Stimulated activated CD8-positive, alpha-beta memory T cell treated with anti-CD3 and anti-CD28 coated beads, Interleukin-15, amount 100 ng/mL, for 4 hours (primary cell): ENCODE measurements around the gene SLC45A1.
A peak's percentile ranks its signal among the peaks of the same experiment; 100 is the strongest.
"Not testable (repeated sequence)": the region's sequence is repeated elsewhere in the genome, so short reads cannot be mapped to it uniquely, and the experiment has no call there.

Experiments used
- DNase-seq, 2 donors: peaks; one replicate each; pipeline ENCODE4 v3.0.0-alpha.2; 2020; ENCODE audit warnings: low read depth in 2 of 2

The SLC45A1 gene

GRCh38 chr1:8317647-8318381 lies at the start of gene SLC45A1:
Gene SLC45A1, plus strand, starts transcription at chr1:8318114. Its CDS starts 6,216 bp downstream, at chr1:8324330.
- peak; percentile 64 to 71 for DNase-seq

- no peak for DNase-seq
Measured at GRCh38 chr1:8273036-8273435, 44.9 kb upstream of the SLC45A1 start.

- DNase-seq, result no peak
Measured at GRCh38 chr1:8274352-8274751, 43.6 kb upstream of the SLC45A1 start.

GRCh38 chr1:8276173-8276914 lies 41.6 kb upstream of the SLC45A1 start:
- no peak for DNase-seq

- DNase-seq, result no peak
Measured at GRCh38 chr1:8276932-8277331, 41.0 kb upstream of the SLC45A1 start.

- not testable (repeated sequence) for DNase-seq
Measured at GRCh38 chr1:8278677-8279076, 39.2 kb upstream of the SLC45A1 start.

GRCh38 chr1:8281843-8282509 lies 35.9 kb upstream of the SLC45A1 start:
- no peak for DNase-seq

GRCh38 chr1:8283058-8283884 lies 34.6 kb upstream of the SLC45A1 start:
- DNase-seq, result no peak

GRCh38 chr1:8284127-8284526 lies 33.8 kb upstream of the SLC45A1 start:
- DNase-seq, result no peak

- no peak for DNase-seq
Measured at GRCh38 chr1:8285103-8285502, 32.8 kb upstream of the SLC45A1 start.

- DNase-seq, result no peak
Measured at GRCh38 chr1:8285965-8286364, 31.9 kb upstream of the SLC45A1 start.

- DNase-seq, result no peak
Measured at GRCh38 chr1:8293118-8293517, 24.8 kb upstream of the SLC45A1 start.

GRCh38 chr1:8293641-8294169 lies 24.2 kb upstream of the SLC45A1 start:
- DNase-seq, result no peak

GRCh38 chr1:8294170-8294697 lies 23.7 kb upstream of the SLC45A1 start:
- no peak for DNase-seq

GRCh38 chr1:8297245-8297644 lies 20.7 kb upstream of the SLC45A1 start:
- no peak for DNase-seq

GRCh38 chr1:8299963-8300362 lies 18.0 kb upstream of the SLC45A1 start:
- no peak for DNase-seq

GRCh38 chr1:8302081-8302956 lies 15.6 kb upstream of the SLC45A1 start:
- no peak for DNase-seq

- DNase-seq, result no peak
Measured at GRCh38 chr1:8303141-8303540, 14.8 kb upstream of the SLC45A1 start.

GRCh38 chr1:8303876-8304275 lies 14.0 kb upstream of the SLC45A1 start:
- DNase-seq, result no peak

- DNase-seq, result no peak
Measured at GRCh38 chr1:8307628-8308027, 10.3 kb upstream of the SLC45A1 start.
